CD8-positive, alpha-beta memory T cell (primary cell): Measurements from ENCODE around the gene CLEC4E. TPM values are rescaled to one million over a fixed set of nuclear protein-coding genes. Genes with fewer than 3 reads are reported as not detected.
A peak's percentile ranks its signal among the peaks of the same experiment; 100 is the strongest.
"Not testable (repeated sequence)": the region's sequence is repeated elsewhere in the genome, so short reads cannot be mapped to it uniquely, and the experiment has no call there.

Experiments used
- CTCF ChIA-PET: fragments of 350-600 bp; sonication (Branson Sonifier 250); formaldehyde crosslinking; loops from one replicate; lab custom pipeline; 2021; ENCODE audit warnings: antibody characterized with exemption; lab: Charles Lee
- POLR2A ChIA-PET: fragments of 350-600 bp; sonication (Branson Sonifier 250); formaldehyde crosslinking; loops from one replicate; lab custom pipeline; 2021; ENCODE audit warnings: antibody characterized with exemption; lab: Charles Lee
- DNase-seq, 5 donors: peaks; one replicate each; pipeline versions ENCODE4 v3.0.0 to v3.0.0-alpha.2; 2020 to 2022; ENCODE audit warnings: mixed read lengths in 1 of 5
- H3K27ac ChIP-seq: one replicate; pipeline ENCODE4 v1.7.0; 2013; ENCODE audit warnings: low read depth, mild to moderate bottlenecking, low read length, moderate library complexity
- H3K27me3 ChIP-seq: 2 replicates; pipeline ENCODE4 v1.7.0; 2013; ENCODE audit warnings: low read length, mild to moderate bottlenecking; ENCODE audit not compliant: insufficient read depth, poor library complexity, severe bottlenecking
- H3K36me3 ChIP-seq: 2 replicates; pipeline ENCODE4 v1.7.0; 2013; ENCODE audit warnings: mild to moderate bottlenecking, low read length, moderate library complexity; ENCODE audit not compliant: insufficient read depth
- H3K4me1 ChIP-seq: 2 replicates; pipeline ENCODE4 v1.7.0; 2013; ENCODE audit warnings: mild to moderate bottlenecking, low read length, moderate library complexity; ENCODE audit not compliant: insufficient read depth
- H3K4me3 ChIP-seq: 2 replicates; pipeline ENCODE4 v1.7.0; 2013; ENCODE audit warnings: mild to moderate bottlenecking, low read length
- H3K9me3 ChIP-seq: 2 replicates; pipeline ENCODE4 v1.7.0; 2013; ENCODE audit warnings: mild to moderate bottlenecking, low read length
- H3K27ac Mint-ChIP-seq, 8 donors: one replicate each; pipeline ENCODE4 v1.8.0; 2020 to 2021; ENCODE audit warnings: mixed read lengths in 8 of 8, mild to moderate bottlenecking in 6 of 8, inconsistent platforms in 3 of 8, moderate library complexity in 3 of 8
- H3K27me3 Mint-ChIP-seq, 2 donors: one replicate each; pipeline ENCODE4 v1.8.0; 2020 to 2021; ENCODE audit warnings: mixed read lengths in 2 of 2, mild to moderate bottlenecking in 1 of 2, moderate library complexity in 1 of 2
- H3K36me3 Mint-ChIP-seq, 3 donors: one replicate each; pipeline ENCODE4 v1.8.0; 2020 to 2021; ENCODE audit warnings: mixed read lengths in 3 of 3, inconsistent platforms in 1 of 3, mild to moderate bottlenecking in 1 of 3
- H3K4me1 Mint-ChIP-seq, 3 donors: one replicate each; pipeline ENCODE4 v1.8.0; 2020 to 2021; ENCODE audit warnings: mixed read lengths in 3 of 3, inconsistent platforms in 1 of 3, mild to moderate bottlenecking in 1 of 3
- H3K4me3 Mint-ChIP-seq, 7 donors: one replicate each; pipeline ENCODE4 v1.8.0; 2020 to 2021; ENCODE audit warnings: mixed read lengths in 7 of 7, mild to moderate bottlenecking in 6 of 7, moderate library complexity in 4 of 7, inconsistent platforms in 2 of 7
- H3K9me3 Mint-ChIP-seq, 5 donors: one replicate each; pipeline ENCODE4 v1.8.0; 2020 to 2022; ENCODE audit warnings: mixed read lengths in 5 of 5, mild to moderate bottlenecking in 3 of 5, moderate library complexity in 2 of 5, inconsistent platforms in 1 of 5
- polyA plus RNA-seq: library from polyadenylated mRNA; unstranded; fragments of 300-500 nt; fragmentation: Illumina TruSeq; gene quantifications from one replicate; pipeline ENCODE4 v1.2.3, GENCODE V29; 2021
- total RNA-seq, 2 experiments: library from RNA; stranded (reverse); gene quantifications; one replicate each; pipeline ENCODE4 v1.2.3, GENCODE V29; 2021

The CLEC4E gene
- total and polyA plus RNA-seq, 3 experiments from 2014 or later: not detected

- peaks cover 6% of the 10 kb centered on the region for H3K27me3 ChIP-seq
- Mint-ChIP-seq H3K27ac (no peak overlapping the region), H3K27me3 (peaks cover 13 to 23% of the 10 kb centered on the region in 2 donors), H3K4me1 (peaks cover under 1 to 4% (median under 1%) of the 10 kb centered on the region in 3 donors), H3K9me3 (no peaks in the 10 kb centered on the region), H3K36me3 (no peaks in the 10 kb centered on the region), H3K4me3 (no peak overlapping the region)
- ChIA-PET CTCF (interaction anchor here (2.1 kb wide), 1 partner anchor 11 kb away, joined by 5 read pairs; no protein-coding TSS in a partner anchor), POLR2A (no interaction called here)
- DNase-seq: no peak
- no peak overlapping the region for H3K27ac ChIP-seq
- no peaks in the 10 kb centered on the region for H3K36me3 ChIP-seq
- H3K9me3 ChIP-seq: no peaks in the 10 kb centered on the region
- no peaks in the 10 kb centered on the region for H3K4me1 ChIP-seq
- no peak overlapping the region for H3K4me3 ChIP-seq
Measured at GRCh38 chr12:8507596-8507995, 33.1 kb downstream of the CLEC4E start.

GRCh38 chr12:8504351-8504750, 36.4 kb downstream of the CLEC4E start:
- no peaks in the 10 kb centered on the region for H3K4me1 ChIP-seq
- no peaks in the 10 kb centered on the region for H3K36me3 Mint-ChIP-seq
- H3K9me3 Mint-ChIP-seq: no peaks in the 10 kb centered on the region
- DNase-seq: no peak
- H3K9me3 ChIP-seq: no peaks in the 10 kb centered on the region
- no peak overlapping the region for H3K4me3 ChIP-seq
- H3K36me3 ChIP-seq: no peaks in the 10 kb centered on the region
- no peak overlapping the region for H3K4me3 Mint-ChIP-seq
- no peak overlapping the region for H3K27ac ChIP-seq
- H3K27me3 Mint-ChIP-seq: peaks cover 2 to 7% of the 10 kb centered on the region in 2 donors
- ChIA-PET CTCF (no interaction called here), POLR2A (no interaction called here)
- no peaks in the 10 kb centered on the region for H3K27me3 ChIP-seq
- no peak overlapping the region for H3K27ac Mint-ChIP-seq
- peaks cover 12 to 17% (median 15%) of the 10 kb centered on the region in 3 donors for H3K4me1 Mint-ChIP-seq

DNA sequence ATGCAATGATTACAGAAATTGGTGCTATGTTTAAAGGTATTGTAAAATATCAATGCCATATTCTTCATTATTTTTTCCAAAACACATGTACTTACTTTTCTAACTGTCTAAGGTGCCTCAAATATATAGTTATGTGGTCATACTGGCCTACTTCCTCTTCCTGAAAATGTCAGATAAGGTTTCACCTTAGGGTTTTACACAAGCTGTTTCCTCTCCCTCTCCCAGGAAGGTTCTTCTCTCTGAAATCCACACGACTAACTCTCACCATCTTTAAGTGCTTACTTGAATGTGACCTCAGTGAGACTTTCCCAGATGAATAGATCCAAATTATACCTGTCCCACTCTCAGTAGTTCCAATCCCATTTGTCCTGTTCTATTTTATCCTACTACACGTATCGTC, 39.0 kb downstream of the CLEC4E start:
- CTCF ChIA-PET: no interaction called here
- peak overlapping the region in 2 of 7 donors; percentile 10 to 22 for H3K4me3 Mint-ChIP-seq

DNA sequence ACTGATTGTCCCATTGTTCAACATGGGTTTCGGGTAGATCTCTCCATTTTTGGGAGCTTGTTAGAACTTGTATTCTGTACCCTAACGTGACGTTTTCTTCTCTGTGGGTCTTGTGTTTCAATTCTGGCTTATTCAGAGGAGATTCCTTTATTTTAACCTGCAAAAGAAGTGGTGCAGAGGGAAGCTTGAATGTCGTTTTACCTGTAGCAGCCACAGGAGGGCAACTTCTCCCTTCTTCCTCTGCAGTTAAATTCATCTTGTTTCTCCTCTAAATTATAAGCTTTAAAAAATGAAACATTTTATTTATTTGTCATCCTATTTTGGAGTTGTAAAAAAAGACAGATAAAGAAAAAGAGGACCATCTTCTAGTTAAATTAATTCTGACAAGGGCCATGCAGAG, 41.1 kb downstream of the CLEC4E start:
- Histone ChIP-seq H3K4me1 (no peaks in the 10 kb centered on the region), H3K9me3 (no peaks in the 10 kb centered on the region), H3K36me3 (no peaks in the 10 kb centered on the region), H3K27ac (no peak overlapping the region), H3K27me3 (no peaks in the 10 kb centered on the region), H3K4me3 (no peak overlapping the region)
- Mint-ChIP-seq H3K9me3 (no peaks in the 10 kb centered on the region), H3K36me3 (no peaks in the 10 kb centered on the region), H3K27me3 (peaks cover 3 to 18% of the 10 kb centered on the region in 2 donors), H3K27ac (no peak overlapping the region), H3K4me1 (peaks cover 12 to 17% (median 15%) of the 10 kb centered on the region in 3 donors), H3K4me3 (no peak overlapping the region)
- no peak for DNase-seq
- CTCF ChIA-PET: no interaction called here
- POLR2A ChIA-PET: no interaction called here

More for the DNA sequence above, 39.0 kb downstream of the CLEC4E start:
- POLR2A ChIA-PET: no interaction called here
- Histone ChIP-seq H3K9me3 (no peaks in the 10 kb centered on the region), H3K36me3 (no peaks in the 10 kb centered on the region), H3K4me1 (no peaks in the 10 kb centered on the region), H3K27ac (no peak overlapping the region), H3K27me3 (no peaks in the 10 kb centered on the region), H3K4me3 (no peak overlapping the region)
- Mint-ChIP-seq H3K4me1 (peaks cover 12 to 17% (median 15%) of the 10 kb centered on the region in 3 donors), H3K27ac (peak overlapping the region in 5 of 8 donors; percentile 5 to 55 (median 20)), H3K36me3 (no peaks in the 10 kb centered on the region), H3K27me3 (peaks cover 3 to 18% of the 10 kb centered on the region in 2 donors), H3K9me3 (no peaks in the 10 kb centered on the region)
- no peak for DNase-seq

DNA sequence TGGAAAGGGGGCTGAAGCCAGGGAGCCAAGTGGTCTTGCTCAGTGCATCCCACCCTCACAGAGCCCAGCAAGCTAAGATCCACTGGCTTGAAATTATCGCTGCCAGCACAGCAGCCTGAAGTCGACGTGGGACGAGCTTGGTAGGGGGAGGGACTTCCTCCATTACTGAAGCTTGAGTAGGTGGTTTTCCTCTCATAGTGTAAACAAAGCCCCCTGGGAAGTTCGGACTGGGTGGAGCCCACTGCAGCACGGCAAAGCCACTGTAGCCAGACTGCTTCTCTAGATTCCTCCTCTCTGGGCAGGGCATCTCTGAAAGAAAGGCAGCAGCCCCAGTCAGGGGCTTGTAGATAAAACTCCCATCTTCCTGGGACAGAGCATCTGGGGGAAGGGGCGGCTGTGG, 44.6 kb downstream of the CLEC4E start:
- CTCF ChIA-PET: interaction anchor here (1.4 kb wide), 1 partner anchor 11 kb away, joined by 5 read pairs; no protein-coding TSS in a partner anchor

GRCh38 chr12:8495671-8496070, 45.0 kb downstream of the CLEC4E start:
- POLR2A ChIA-PET: not testable (repeated sequence)
- H3K4me1 Mint-ChIP-seq: peaks cover 12 to 26% (median 25%) of the 10 kb centered on the region in 3 donors

More for the DNA sequence above, 44.6 kb downstream of the CLEC4E start:
- H3K36me3 ChIP-seq, H3K4me3 Mint-ChIP-seq, POLR2A ChIA-PET, H3K27ac ChIP-seq, H3K9me3 ChIP-seq, H3K4me3 ChIP-seq, H3K36me3 Mint-ChIP-seq, H3K9me3 Mint-ChIP-seq, H3K27me3 ChIP-seq, DNase-seq: not testable (repeated sequence)
- H3K4me1 ChIP-seq: peaks cover 12% of the 10 kb centered on the region
- H3K4me1 Mint-ChIP-seq: peaks cover 14 to 26% (median 25%) of the 10 kb centered on the region in 3 donors
- peak overlapping the region in 1 of 8 donors; percentile 3 for H3K27ac Mint-ChIP-seq
- peaks cover 3 to 18% of the 10 kb centered on the region in 2 donors for H3K27me3 Mint-ChIP-seq

DNA sequence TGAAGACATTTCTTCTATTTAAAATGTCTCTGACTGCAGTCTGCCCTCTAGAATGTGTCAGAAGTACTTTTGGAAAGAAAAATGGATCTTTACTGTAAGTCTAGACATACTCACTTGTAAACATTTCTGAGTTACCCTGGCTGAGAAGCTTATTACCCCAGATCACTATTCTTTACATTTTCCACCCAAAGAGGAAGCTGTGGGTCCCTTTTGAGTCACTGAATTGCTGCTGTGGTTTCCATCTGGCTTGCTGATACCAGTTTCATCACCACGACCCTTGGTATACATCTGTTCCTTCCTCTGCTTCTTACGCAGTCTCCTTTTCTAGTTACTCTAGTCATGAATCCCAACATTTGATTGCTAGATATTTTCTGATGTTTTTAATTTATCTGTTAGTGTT, 47.6 kb downstream of the CLEC4E start:
- Histone ChIP-seq H3K27ac (no peak overlapping the region), H3K4me1 (peaks cover 12% of the 10 kb centered on the region), H3K27me3 (no peaks in the 10 kb centered on the region), H3K9me3 (no peaks in the 10 kb centered on the region), H3K36me3 (no peaks in the 10 kb centered on the region), H3K4me3 (no peak overlapping the region)
- Mint-ChIP-seq H3K27ac (peak overlapping the region; percentile 14 to 74 (median 56)), H3K4me3 (peak overlapping the region in 4 of 7 donors; percentile 6 to 54 (median 10)), H3K27me3 (peaks cover 0 to 5% of the 10 kb centered on the region in 2 donors), H3K4me1 (peaks cover 12 to 26% (median 25%) of the 10 kb centered on the region in 3 donors), H3K9me3 (no peaks in the 10 kb centered on the region), H3K36me3 (no peaks in the 10 kb centered on the region)
- ChIA-PET POLR2A (interaction anchor here (0.6 kb wide), 1 partner anchor 557 kb away, joined by 9 read pairs; the partner anchor contains the start of gene SLC2A3), CTCF (interaction anchor here (1.3 to 1.8 kb wide), 2 partner anchors 11 to 51 kb away, joined by 4 read pairs; no protein-coding TSS in a partner anchor)
- DNase-seq: peak in 3 of 5 donors; percentile 38 to 63 (median 54)

More at GRCh38 chr12:8495671-8496070, 45.0 kb downstream of the CLEC4E start:
- H3K36me3 Mint-ChIP-seq, H3K9me3 Mint-ChIP-seq, H3K9me3 ChIP-seq, H3K27ac Mint-ChIP-seq, H3K36me3 ChIP-seq, H3K27me3 ChIP-seq, H3K4me3 Mint-ChIP-seq, H3K27ac ChIP-seq, H3K4me3 ChIP-seq, DNase-seq: not testable (repeated sequence)
- CTCF ChIA-PET: interaction anchor here (1.4 kb wide), 1 partner anchor 11 kb away, joined by 5 read pairs; no protein-coding TSS in a partner anchor
- peaks cover 12% of the 10 kb centered on the region for H3K4me1 ChIP-seq
- peaks cover 3 to 18% of the 10 kb centered on the region in 2 donors for H3K27me3 Mint-ChIP-seq

DNA sequence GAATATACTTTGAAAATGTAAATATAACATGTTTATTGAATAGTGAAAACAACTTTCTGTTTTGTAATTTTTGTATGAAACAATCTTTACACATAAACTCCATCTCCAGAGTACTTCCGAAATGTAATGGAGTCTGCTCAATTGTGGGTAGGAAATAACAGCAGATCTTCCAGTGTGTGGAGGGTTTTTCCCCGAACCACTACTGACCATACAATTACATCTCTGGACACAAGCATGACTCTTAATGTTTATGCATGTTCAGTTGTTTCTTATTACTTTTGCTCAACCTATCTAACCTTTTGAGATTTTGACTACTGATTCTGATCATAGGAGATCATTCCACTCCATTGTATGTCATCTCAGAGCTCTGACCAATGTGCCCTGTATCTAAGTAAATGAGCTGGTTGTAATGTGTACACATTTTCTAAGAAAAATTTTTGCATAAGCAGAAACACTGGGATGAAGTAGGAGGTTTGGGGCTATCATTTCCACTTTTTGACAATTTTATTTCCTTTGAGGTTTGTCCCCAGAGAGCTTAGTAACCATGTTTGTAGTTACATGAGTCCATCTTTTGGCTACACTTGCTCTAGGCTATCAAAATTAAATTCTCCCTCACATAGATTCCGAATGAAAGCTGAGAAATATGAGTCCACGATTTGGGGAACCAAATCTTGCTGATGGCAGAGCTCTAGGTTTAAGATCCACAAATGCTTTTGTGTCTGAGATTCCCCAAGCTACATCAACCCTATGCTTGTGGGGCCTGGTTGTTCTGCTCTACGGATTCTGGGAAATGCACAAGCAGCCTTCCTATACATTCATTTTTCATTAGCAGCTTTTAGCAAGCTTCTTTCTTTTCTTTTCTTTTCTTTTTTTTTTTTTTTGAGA, 48.8 kb downstream of the CLEC4E start:
- no peak for DNase-seq
- POLR2A ChIA-PET: no interaction called here
- no peak overlapping the region for H3K4me3 ChIP-seq
- H3K27ac ChIP-seq: no peak overlapping the region
- H3K4me3 Mint-ChIP-seq: no peak overlapping the region
- peaks cover 0 to 6% (median 0%) of the 10 kb centered on the region in 3 donors for H3K36me3 Mint-ChIP-seq
- peak overlapping the region in 4 of 8 donors; percentile 14 to 74 (median 39) for H3K27ac Mint-ChIP-seq
- peaks cover 0 to 2% of the 10 kb centered on the region in 2 donors for H3K27me3 Mint-ChIP-seq
- no peaks in the 10 kb centered on the region for H3K27me3 ChIP-seq
- CTCF ChIA-PET: interaction anchor here (1.8 kb wide), 1 partner anchor 10 kb away, joined by 4 read pairs; no protein-coding TSS in a partner anchor
- no peaks in the 10 kb centered on the region for H3K36me3 ChIP-seq
- H3K9me3 Mint-ChIP-seq: no peaks in the 10 kb centered on the region
- H3K9me3 ChIP-seq: no peaks in the 10 kb centered on the region
- peaks cover 12% of the 10 kb centered on the region for H3K4me1 ChIP-seq
- peaks cover 12 to 26% (median 25%) of the 10 kb centered on the region in 3 donors for H3K4me1 Mint-ChIP-seq
